BE2C (cell line): Measurements from ENCODE around the gene NRXN3.

Experiments
- DNase-seq: peaks from one replicate; pipeline ENCODE4 v3.0.0-alpha.2; 2020
- H3K27me3 ChIP-seq: fragments of 250-450 bp; sonication (Bioruptor Pico); 2 replicates; pipeline ENCODE4 v1.5.1; 2020; ENCODE audit warnings: mild to moderate bottlenecking
- H3K36me3 ChIP-seq: fragments of 250-450 bp; sonication (Bioruptor Pico); 2 replicates; pipeline ENCODE4 v1.5.1; 2020; ENCODE audit warnings: mild to moderate bottlenecking
- H3K4me1 ChIP-seq: fragments of 250-450 bp; sonication (Bioruptor Pico); 2 replicates; pipeline ENCODE4 v1.5.1; 2020
- H3K4me3 ChIP-seq: 2 replicates; pipeline ENCODE4 v1.5.1; 2011; ENCODE audit warnings: low read depth, low read length
- H3K9me3 ChIP-seq: fragments of 250-450 bp; sonication (Bioruptor Pico); 2 replicates; pipeline ENCODE4 v1.5.1; 2020
- CTCF ChIP-seq: IDR thresholded peaks from 2 replicates; pipeline ENCODE4 v1.5.1; 2012; ENCODE audit warnings: mild to moderate bottlenecking, low read depth, low read length

NRXN3 gene

DNA sequence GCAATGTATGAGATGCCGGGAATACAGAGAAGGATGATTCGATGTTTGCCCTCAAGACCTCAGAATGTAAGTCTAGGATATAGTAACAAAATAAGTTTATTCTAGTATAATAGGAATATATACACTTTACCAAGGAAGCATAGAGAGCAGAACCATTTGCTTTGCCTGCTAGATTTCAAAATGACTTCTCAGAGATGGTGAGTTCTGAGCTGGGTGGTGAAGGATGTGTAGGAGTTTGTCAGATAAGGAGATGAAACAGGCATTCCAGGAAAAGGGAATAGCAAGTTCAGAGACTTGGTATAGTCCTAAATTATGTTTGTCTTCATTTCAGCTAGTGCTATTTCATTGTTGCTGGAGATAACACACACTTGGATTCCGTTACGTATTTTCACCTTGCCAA, 1385.3 kb downstream of the NRXN3 start:
- no peaks in the 10 kb centered on the region for H3K36me3 ChIP-seq
- H3K27me3 ChIP-seq = no peaks in the 10 kb centered on the region
- no peak for TF ChIP-seq CTCF
- no peak overlapping the region for H3K4me3 ChIP-seq
- no peaks in the 10 kb centered on the region for H3K4me1 ChIP-seq
- H3K9me3 ChIP-seq = no peaks in the 10 kb centered on the region
- DNase-seq = no peak

DNA sequence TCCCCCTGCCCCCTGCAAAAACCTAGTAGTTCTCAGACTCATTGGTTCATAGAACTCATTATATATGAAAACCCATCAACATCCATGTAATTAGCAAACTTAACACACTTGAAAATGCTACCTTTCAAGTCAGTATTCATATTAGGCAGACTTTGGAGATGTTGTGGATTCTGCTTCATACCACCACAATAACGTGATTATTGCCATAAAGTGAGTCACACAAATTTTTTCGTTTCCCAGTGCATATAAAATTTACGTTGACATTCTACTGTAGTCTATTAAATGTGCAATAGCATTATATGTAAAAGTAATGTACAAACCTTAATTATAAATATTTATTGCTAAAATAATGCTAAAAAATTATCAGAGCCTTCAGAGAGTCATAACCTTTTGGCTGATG, 1387.1 kb downstream of the NRXN3 start:
- Histone ChIP-seq H3K27me3 (no peaks in the 10 kb centered on the region), H3K4me3 (no peak overlapping the region), H3K36me3 (no peaks in the 10 kb centered on the region), H3K4me1 (no peaks in the 10 kb centered on the region), H3K9me3 (no peaks in the 10 kb centered on the region)
- no peak for DNase-seq
- no peak for TF ChIP-seq CTCF

DNA sequence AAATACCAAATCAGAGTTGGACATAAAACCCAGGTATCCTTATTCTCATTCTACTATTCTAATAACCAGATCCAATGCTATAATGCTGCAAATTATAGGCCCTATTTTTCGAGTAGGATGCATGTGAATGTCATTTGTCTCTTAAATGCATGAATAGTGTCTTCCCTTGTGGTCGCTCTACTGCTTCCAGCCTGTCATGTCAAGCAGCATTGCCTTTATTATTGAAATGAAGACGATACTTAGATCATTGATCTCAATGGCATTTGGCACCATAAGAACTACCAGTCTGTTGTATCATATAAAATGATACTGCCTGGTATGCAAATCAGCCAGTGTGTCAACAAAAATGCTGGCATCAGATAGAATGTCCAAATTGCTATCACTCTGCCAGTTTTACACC, 1392.0 kb downstream of the NRXN3 start:
- no peaks in the 10 kb centered on the region for H3K27me3 ChIP-seq
- no peaks in the 10 kb centered on the region for H3K36me3 ChIP-seq
- H3K9me3 ChIP-seq = no peaks in the 10 kb centered on the region
- no peak for DNase-seq
- H3K4me1 ChIP-seq = no peaks in the 10 kb centered on the region
- no peak for TF ChIP-seq CTCF
- H3K4me3 ChIP-seq = no peak overlapping the region

DNA sequence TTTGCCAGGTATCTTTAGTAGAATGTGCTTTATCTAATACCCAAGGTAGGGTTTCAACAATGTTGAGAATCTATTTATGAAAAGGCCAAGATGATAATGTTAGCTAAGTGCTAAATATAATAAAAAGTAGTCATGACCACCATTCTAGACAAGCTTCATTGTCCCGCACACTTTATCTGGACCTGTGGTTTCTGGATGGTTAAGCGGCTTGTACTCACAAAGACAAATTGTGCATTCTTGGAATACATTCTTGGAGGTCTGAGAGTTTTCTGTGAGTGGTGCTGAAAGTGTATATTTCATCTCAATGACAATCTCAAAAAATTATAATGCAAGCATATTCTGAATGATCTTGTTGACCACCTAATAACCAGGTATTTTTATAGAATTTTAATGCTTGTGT, 1394.2 kb downstream of the NRXN3 start:
- H3K27me3 ChIP-seq = no peaks in the 10 kb centered on the region
- no peak for DNase-seq
- no peaks in the 10 kb centered on the region for H3K36me3 ChIP-seq
- no peak overlapping the region for H3K4me3 ChIP-seq
- H3K9me3 ChIP-seq = no peaks in the 10 kb centered on the region
- no peaks in the 10 kb centered on the region for H3K4me1 ChIP-seq
- no peak for TF ChIP-seq CTCF

GRCh38 chr14:79567306-79567705, 1397.1 kb downstream of the NRXN3 start:
- Histone ChIP-seq H3K27me3 (no peaks in the 10 kb centered on the region), H3K4me3 (no peak overlapping the region), H3K36me3 (no peaks in the 10 kb centered on the region), H3K9me3 (no peaks in the 10 kb centered on the region), H3K4me1 (no peaks in the 10 kb centered on the region)
- no peak for DNase-seq
- TF ChIP-seq CTCF = no peak

DNA sequence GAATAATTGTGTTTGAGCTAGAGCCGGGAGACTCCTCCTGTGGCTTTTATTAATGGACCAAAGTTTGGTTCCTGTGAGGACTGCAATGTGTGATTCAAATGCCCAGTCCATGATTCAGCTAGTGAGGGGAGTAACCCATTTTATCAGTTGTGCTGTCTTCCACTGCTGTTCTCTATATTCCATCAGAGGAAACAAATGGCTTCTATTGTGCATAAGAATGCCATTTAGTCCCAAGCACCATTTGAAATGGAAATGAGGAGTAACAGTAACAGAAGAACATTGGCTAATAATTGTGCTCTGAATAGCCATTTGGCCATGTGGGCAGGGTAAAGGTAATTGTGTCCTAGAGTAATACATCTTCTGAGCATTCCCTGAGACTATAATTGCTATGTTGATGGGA, 1398.4 kb downstream of the NRXN3 start:
- Histone ChIP-seq H3K4me1 (no peaks in the 10 kb centered on the region), H3K36me3 (no peaks in the 10 kb centered on the region), H3K4me3 (no peak overlapping the region), H3K27me3 (no peaks in the 10 kb centered on the region), H3K9me3 (no peaks in the 10 kb centered on the region)
- DNase-seq = no peak
- no peak for TF ChIP-seq CTCF
